ENCODE results near the gene PEA15.

Gene PEA15

DNA sequence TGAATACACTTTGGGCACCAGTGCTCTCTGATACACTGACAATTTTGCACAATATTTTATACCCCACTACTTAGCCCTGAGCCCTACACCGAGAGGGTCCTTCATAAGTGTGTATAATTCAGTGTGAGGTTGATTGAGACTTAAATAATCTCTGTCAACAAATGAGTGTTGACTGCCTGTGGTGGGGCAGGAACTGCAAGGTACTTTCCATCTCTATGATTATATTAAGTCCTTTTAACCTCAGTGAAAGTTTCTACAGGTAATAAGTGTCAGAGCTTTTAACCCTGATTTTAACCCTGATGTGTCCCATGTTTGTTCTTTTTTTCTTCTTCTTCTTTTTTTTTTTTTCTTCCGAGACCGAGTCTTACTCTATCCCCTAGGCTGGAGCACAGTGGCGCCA is 9.0 kb upstream of the PEA15 start:
- TF ChIP-seq CTCF (IDR thresholded peaks at IDR 0.05) = no peak
- DNase-seq (ENCODE audit: low spot score) = no peak
- no peak overlapping the region for H3K27ac ChIP-seq
- H3K4me3 ChIP-seq = no peak overlapping the region

DNA sequence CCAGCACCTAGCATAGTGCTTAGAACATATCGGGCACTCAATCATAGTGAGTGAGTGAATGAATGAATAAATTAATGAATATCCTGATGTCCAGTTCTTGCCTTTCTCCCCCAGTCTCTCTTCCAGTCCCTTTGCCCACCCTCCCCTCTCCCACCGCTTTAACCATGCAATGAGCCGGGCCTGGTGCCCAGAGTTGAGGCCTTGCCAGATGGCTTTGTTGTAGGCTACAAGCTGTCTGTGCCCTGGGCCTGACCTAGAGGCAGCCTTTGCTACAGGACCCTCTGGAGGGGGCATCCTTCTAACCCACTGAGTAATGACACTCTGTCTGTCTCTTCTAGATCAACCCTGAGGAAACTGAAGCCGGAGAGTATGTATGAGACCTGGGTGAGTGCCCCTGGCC is 8.0 kb upstream of the PEA15 start:
- no peak for TF ChIP-seq CTCF (IDR thresholded peaks at IDR 0.05)
- Histone ChIP-seq H3K27ac (no peak overlapping the region), H3K4me3 (no peak overlapping the region)
- DNase-seq (ENCODE audit: low spot score) = no peak

- H3K27ac ChIP-seq = no peak overlapping the region
- H3K4me3 ChIP-seq = no peak overlapping the region
- no peak for TF ChIP-seq CTCF (IDR thresholded peaks at IDR 0.05)
- DNase-seq (ENCODE audit: low spot score) = no peak
Observed at GRCh38 chr1:160200786-160201185, 4.4 kb upstream of the PEA15 start.

- DNase-seq (ENCODE audit: low spot score) = no peak
- H3K4me3 ChIP-seq = peak overlapping the region; percentile 98
- no peak for TF ChIP-seq CTCF (IDR thresholded peaks at IDR 0.05)
- H3K27ac ChIP-seq = peak overlapping the region; percentile 97 to 99
Observed at GRCh38 chr1:160204526-160205241, 500 bp upstream of the PEA15 start.

GRCh38 chr1:160206036-160206389 is 829 bp downstream of the PEA15 start:
- no peak for DNase-seq (ENCODE audit: low spot score)
- H3K4me3 ChIP-seq = peak overlapping the region; percentile 98
- peak overlapping the region; percentile 97 to 99 for H3K27ac ChIP-seq
- TF ChIP-seq CTCF (IDR thresholded peaks at IDR 0.05) = no peak

GRCh38 chr1:160206421-160207117 is 1.4 kb downstream of the PEA15 start:
- no peak for DNase-seq (ENCODE audit: low spot score)
- TF ChIP-seq CTCF (IDR thresholded peaks at IDR 0.05) = no peak
- H3K4me3 ChIP-seq = peak overlapping the region; percentile 98
- H3K27ac ChIP-seq = peak overlapping the region; percentile 97 to 99

DNA sequence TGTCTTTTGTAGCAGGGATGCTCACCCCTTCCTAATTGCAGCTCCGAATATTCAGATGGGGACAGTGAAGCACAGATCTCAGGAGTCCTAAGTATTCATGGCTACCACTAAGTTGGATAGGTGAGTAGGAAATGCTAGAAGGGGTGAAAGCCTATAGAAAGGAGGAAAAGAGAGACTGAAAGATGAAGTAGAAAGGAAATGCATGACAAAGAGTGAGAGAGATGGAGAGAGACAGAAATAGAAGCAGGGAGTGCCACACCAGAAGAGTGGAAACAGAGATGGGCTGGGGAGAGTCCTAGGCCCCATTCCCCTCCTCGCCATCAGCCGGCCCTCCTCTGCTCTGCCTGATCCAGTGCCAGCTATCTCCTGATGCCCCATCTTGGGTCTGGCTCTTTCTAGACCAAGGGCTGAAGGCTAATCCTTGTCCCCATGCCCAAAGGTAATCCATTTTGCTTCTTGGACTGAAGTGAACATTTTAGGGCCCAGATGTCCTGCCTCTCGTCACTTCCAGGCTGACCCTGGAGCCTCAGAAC is 2.0 kb downstream of the PEA15 start:
- H3K27ac ChIP-seq = peak overlapping the region; percentile 97 to 99
- TF ChIP-seq CTCF (IDR thresholded peaks at IDR 0.05) = no peak
- peak overlapping the region; percentile 98 for H3K4me3 ChIP-seq
- DNase-seq (ENCODE audit: low spot score) = no peak

Measured in coronary artery (tissue), 2 donors.